Measurements from ENCODE around the gene OR6C4.
"Not testable (repeated sequence)": the region's sequence is repeated elsewhere in the genome, so short reads cannot be mapped to it uniquely, and the experiment has no call there.

Gene OR6C4

DNA sequence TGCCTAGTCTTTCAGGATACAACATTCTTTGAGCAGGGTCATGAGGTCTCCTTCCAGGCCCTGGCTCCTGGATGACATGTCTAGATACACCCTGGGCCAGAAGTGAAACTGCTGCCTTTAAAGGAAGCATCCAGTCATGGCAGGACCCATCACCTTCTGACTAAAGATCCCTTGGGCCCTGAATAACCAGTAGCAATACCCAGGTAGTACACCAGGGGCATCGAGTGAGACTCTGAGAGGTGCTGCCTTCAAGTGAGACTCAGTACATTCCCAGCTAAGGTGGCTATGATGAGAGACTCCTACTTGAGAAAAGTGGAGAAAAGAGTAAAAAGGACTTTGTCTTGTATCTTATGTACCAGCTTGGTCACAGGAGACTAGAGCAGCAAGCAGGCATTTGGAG, 33.7 kb upstream of the OR6C4 start:
- no peak overlapping the region for H3K4me3 ChIP-seq (ENCODE audit: insufficient read depth, low read length, poor library complexity, severe bottlenecking)
- TF ChIP-seq, protein P1, sequence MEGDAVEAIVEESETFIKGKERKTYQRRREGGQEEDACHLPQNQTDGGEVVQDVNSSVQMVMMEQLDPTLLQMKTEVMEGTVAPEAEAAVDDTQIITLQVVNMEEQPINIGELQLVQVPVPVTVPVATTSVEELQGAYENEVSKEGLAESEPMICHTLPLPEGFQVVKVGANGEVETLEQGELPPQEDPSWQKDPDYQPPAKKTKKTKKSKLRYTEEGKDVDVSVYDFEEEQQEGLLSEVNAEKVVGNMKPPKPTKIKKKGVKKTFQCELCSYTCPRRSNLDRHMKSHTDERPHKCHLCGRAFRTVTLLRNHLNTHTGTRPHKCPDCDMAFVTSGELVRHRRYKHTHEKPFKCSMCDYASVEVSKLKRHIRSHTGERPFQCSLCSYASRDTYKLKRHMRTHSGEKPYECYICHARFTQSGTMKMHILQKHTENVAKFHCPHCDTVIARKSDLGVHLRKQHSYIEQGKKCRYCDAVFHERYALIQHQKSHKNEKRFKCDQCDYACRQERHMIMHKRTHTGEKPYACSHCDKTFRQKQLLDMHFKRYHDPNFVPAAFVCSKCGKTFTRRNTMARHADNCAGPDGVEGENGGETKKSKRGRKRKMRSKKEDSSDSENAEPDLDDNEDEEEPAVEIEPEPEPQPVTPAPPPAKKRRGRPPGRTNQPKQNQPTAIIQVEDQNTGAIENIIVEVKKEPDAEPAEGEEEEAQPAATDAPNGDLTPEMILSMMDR (IDR thresholded peaks at IDR 0.05; ENCODE audit: insufficient read depth, low read length, poor library complexity, severe bottlenecking), result no peak
- no peak for TF ChIP-seq EZH2phosphoT487 (conservative IDR thresholded peaks at IDR 0.05; ENCODE audit: low read length)
- no peaks in the 10 kb centered on the region for H3K9me2 ChIP-seq (replicated peaks; ENCODE audit: insufficient read depth, low read length)
- no peaks in the 10 kb centered on the region for H4K20me1 ChIP-seq (ENCODE audit: low read depth, low read length)
- H3K27me3 ChIP-seq (ENCODE audit: low read length), result no peaks in the 10 kb centered on the region
- H3K36me3 ChIP-seq (ENCODE audit: low read length), result no peaks in the 10 kb centered on the region
- H3K27ac ChIP-seq (ENCODE audit: low read depth, low read length), result no peak overlapping the region
- no peak overlapping the region for H3K4me2 ChIP-seq (ENCODE audit: low read depth, low read length, poor library complexity, severe bottlenecking)
- H3K9me3 ChIP-seq (ENCODE audit: insufficient read depth, low read length), result no peaks in the 10 kb centered on the region
- no peaks in the 10 kb centered on the region for H3F3A ChIP-seq (ENCODE audit: insufficient read depth)
- H3K9ac ChIP-seq (ENCODE audit: low read length), result no peak overlapping the region
- H2AFZ ChIP-seq (ENCODE audit: low read depth, low read length, severe bottlenecking), result no peak overlapping the region
- H3K79me2 ChIP-seq (ENCODE audit: insufficient read depth, low read length), result no peaks in the 10 kb centered on the region

- H3F3A ChIP-seq (ENCODE audit: insufficient read depth), result no peaks in the 10 kb centered on the region
- H3K9me3 ChIP-seq (ENCODE audit: insufficient read depth, low read length), result no peaks in the 10 kb centered on the region
- H3K9ac ChIP-seq (ENCODE audit: low read length), result no peak overlapping the region
- H3K4me3 ChIP-seq (ENCODE audit: insufficient read depth, low read length, poor library complexity, severe bottlenecking), result no peak overlapping the region
- H3K27me3 ChIP-seq (ENCODE audit: low read length), result no peaks in the 10 kb centered on the region
- TF ChIP-seq, protein P1 (IDR thresholded peaks at IDR 0.05; ENCODE audit: insufficient read depth, low read length, poor library complexity, severe bottlenecking), result no peak
- H2AFZ ChIP-seq (ENCODE audit: low read depth, low read length, severe bottlenecking), result no peak overlapping the region
- no peaks in the 10 kb centered on the region for H4K20me1 ChIP-seq (ENCODE audit: low read depth, low read length)
- H3K9me2 ChIP-seq (replicated peaks; ENCODE audit: insufficient read depth, low read length), result no peaks in the 10 kb centered on the region
- H3K36me3 ChIP-seq (ENCODE audit: low read length), result no peaks in the 10 kb centered on the region
- no peak overlapping the region for H3K27ac ChIP-seq (ENCODE audit: low read depth, low read length)
- H3K79me2 ChIP-seq (ENCODE audit: insufficient read depth, low read length), result no peaks in the 10 kb centered on the region
- H3K4me2 ChIP-seq (ENCODE audit: low read depth, low read length, poor library complexity, severe bottlenecking), result no peak overlapping the region
These were observed 33.0 kb upstream of the OR6C4 start for GRCh38 chr12:55516391-55516790.

GRCh38 chr12:55548235-55548634, 1.2 kb upstream of the OR6C4 start:
- not testable (repeated sequence) for H3K4me2 ChIP-seq (ENCODE audit: low read depth, low read length, poor library complexity, severe bottlenecking); H3K36me3 ChIP-seq (ENCODE audit: low read length)

DNA sequence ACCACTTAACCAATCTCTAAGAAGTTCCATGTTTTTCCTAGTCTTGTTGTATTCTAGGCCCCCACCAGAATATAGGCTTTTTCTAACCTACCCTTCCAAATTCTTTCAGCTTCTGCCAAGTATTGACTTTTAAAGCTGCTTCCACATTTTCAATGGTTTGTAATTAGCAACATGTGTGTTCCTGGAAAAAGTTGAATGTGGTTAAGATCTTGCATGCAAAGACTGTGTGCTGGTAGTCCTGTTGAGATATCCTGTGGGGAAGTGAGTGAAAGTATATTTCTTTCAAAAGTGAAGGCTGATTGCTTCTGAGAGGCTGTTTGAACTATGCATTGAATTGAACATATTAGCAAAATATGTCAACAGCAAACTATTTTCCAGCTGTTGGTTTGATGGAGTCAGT, 646 bp upstream of the OR6C4 start:
- no peaks in the 10 kb centered on the region for H4K20me1 ChIP-seq (ENCODE audit: low read depth, low read length)
- H3F3A ChIP-seq (ENCODE audit: insufficient read depth), result no peaks in the 10 kb centered on the region
- H3K9ac ChIP-seq (ENCODE audit: low read length), result no peak overlapping the region
- TF ChIP-seq, protein P1 (IDR thresholded peaks at IDR 0.05; ENCODE audit: insufficient read depth, low read length, poor library complexity, severe bottlenecking), result no peak
- TF ChIP-seq EZH2phosphoT487 (conservative IDR thresholded peaks at IDR 0.05; ENCODE audit: low read length), result no peak
- no peaks in the 10 kb centered on the region for H3K9me3 ChIP-seq (ENCODE audit: insufficient read depth, low read length)
- no peak overlapping the region for H3K4me3 ChIP-seq (ENCODE audit: insufficient read depth, low read length, poor library complexity, severe bottlenecking)
- no peaks in the 10 kb centered on the region for H3K36me3 ChIP-seq (ENCODE audit: low read length)
- no peak overlapping the region for H2AFZ ChIP-seq (ENCODE audit: low read depth, low read length, severe bottlenecking)
- no peak overlapping the region for H3K27ac ChIP-seq (ENCODE audit: low read depth, low read length)
- H3K9me2 ChIP-seq (replicated peaks; ENCODE audit: insufficient read depth, low read length), result no peaks in the 10 kb centered on the region
- no peaks in the 10 kb centered on the region for H3K79me2 ChIP-seq (ENCODE audit: insufficient read depth, low read length)
- H3K4me2 ChIP-seq (ENCODE audit: low read depth, low read length, poor library complexity, severe bottlenecking), result no peak overlapping the region
- no peaks in the 10 kb centered on the region for H3K27me3 ChIP-seq (ENCODE audit: low read length)

More at GRCh38 chr12:55548235-55548634, 1.2 kb upstream of the OR6C4 start:
- H3K9me2 ChIP-seq (replicated peaks; ENCODE audit: insufficient read depth, low read length); H4K20me1 ChIP-seq (ENCODE audit: low read depth, low read length); H3K27me3 ChIP-seq (ENCODE audit: low read length); H3K9me3 ChIP-seq (ENCODE audit: insufficient read depth, low read length); H2AFZ ChIP-seq (ENCODE audit: low read depth, low read length, severe bottlenecking); H3K4me3 ChIP-seq (ENCODE audit: insufficient read depth, low read length, poor library complexity, severe bottlenecking); H3K27ac ChIP-seq (ENCODE audit: low read depth, low read length); H3K9ac ChIP-seq (ENCODE audit: low read length); H3K79me2 ChIP-seq (ENCODE audit: insufficient read depth, low read length); H3F3A ChIP-seq (ENCODE audit: insufficient read depth): not testable (repeated sequence)
